AG04450 (cell line): Measurements from ENCODE around the gene GET3. TPM values are rescaled to one million over a fixed set of nuclear protein-coding genes. Genes with fewer than 3 reads are reported as not detected.

Source experiments
- CTCF ChIA-PET: fragments of 300-600, 350-600 bp; formaldehyde crosslinking; extraction: SDS; loops from one replicate; lab custom pipeline; 2022; ENCODE audit warnings: antibody characterized with exemption, inconsistent platforms; lab: Charles Lee
- POLR2A ChIA-PET: fragments of 350-600 bp; formaldehyde crosslinking; extraction: SDS; loops from one replicate; lab custom pipeline; 2021; ENCODE audit warnings: antibody characterized with exemption, inconsistent platforms; lab: Yijun Ruan, JAX
- DNase-seq: peaks from one replicate; pipeline ENCODE4 v3.0.0-alpha.2; 2011; ENCODE audit warnings: low read depth, low spot score
- H3K27ac ChIP-seq: one replicate; pipeline ENCODE4 v1.5.1; 2012; ENCODE audit warnings: low read depth, low read length, control low read depth
- H3K27me3 ChIP-seq: one replicate; pipeline ENCODE4 v1.6.0; 2012; ENCODE audit warnings: low read length; ENCODE audit not compliant: control insufficient read depth, insufficient read depth
- H3K4me3 ChIP-seq: 2 replicates; pipeline ENCODE4 v1.5.1; 2011; ENCODE audit warnings: mild to moderate bottlenecking, low read depth, low read length, control low read depth
- H3K9me3 ChIP-seq: 2 replicates; pipeline ENCODE4 v1.5.1; 2012; ENCODE audit warnings: low read length; ENCODE audit not compliant: control insufficient read depth, insufficient read depth
- polyA plus RNA-seq: library from polyadenylated mRNA; depleted of rRNA; stranded (reverse); fragments of >200 nt; gene quantifications from 2 replicates; pipeline ENCODE4 v1.2.3, GENCODE V29; 2011
- TF ChIP-seq, protein P1 (sequence below): IDR thresholded peaks from 2 replicates; pipeline ENCODE4 v1.5.1; 2011; ENCODE audit warnings: low read depth, low read length, control low read depth, inconsistent platforms

Gene GET3
- polyA plus RNA-seq, 1 experiment: 114 TPM

DNA sequence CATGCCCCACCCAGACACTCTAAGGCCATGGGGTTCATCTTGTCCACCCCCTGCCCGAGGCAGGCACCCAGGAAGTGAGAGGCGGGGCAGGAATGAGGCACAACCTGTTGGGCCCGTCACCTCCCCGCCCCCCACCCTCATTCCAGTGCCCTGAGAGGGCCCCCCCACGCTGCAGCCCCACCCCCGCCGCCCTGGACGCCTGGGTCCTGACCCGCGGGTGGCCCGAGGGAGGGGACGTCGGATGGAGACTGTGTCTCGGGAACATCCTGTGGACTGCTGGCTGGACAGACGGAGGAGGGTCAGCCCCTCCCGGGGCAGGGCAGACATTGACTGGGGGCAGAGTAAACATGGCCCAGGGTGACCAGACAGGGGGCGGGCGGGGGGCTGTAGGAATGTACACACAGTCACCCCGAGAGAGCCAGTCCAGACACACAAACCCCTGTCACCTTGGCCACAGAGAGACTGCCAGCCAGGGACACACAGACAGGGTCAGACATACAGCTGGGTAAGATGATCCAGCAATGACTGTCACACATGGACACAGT, 46.6 kb downstream of the GET3 start:
- Histone ChIP-seq H3K27me3 (no peaks in the 10 kb centered on the region), H3K27ac (peak overlapping the region; percentile 83), H3K4me3 (no peak overlapping the region), H3K9me3 (no peaks in the 10 kb centered on the region; the same call in 1 of the 2 replicates)
- ChIA-PET CTCF (interaction anchor here (0.9 kb wide), 1 partner anchor 18 kb away, joined by 6 read pairs; no protein-coding TSS in a partner anchor), POLR2A (interaction anchor here (1.0 kb wide), 1 partner anchor 9 kb away, joined by 3 read pairs; no protein-coding TSS in a partner anchor)
- no peak for DNase-seq
- TF ChIP-seq, protein P1, sequence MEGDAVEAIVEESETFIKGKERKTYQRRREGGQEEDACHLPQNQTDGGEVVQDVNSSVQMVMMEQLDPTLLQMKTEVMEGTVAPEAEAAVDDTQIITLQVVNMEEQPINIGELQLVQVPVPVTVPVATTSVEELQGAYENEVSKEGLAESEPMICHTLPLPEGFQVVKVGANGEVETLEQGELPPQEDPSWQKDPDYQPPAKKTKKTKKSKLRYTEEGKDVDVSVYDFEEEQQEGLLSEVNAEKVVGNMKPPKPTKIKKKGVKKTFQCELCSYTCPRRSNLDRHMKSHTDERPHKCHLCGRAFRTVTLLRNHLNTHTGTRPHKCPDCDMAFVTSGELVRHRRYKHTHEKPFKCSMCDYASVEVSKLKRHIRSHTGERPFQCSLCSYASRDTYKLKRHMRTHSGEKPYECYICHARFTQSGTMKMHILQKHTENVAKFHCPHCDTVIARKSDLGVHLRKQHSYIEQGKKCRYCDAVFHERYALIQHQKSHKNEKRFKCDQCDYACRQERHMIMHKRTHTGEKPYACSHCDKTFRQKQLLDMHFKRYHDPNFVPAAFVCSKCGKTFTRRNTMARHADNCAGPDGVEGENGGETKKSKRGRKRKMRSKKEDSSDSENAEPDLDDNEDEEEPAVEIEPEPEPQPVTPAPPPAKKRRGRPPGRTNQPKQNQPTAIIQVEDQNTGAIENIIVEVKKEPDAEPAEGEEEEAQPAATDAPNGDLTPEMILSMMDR: no peak

DNA sequence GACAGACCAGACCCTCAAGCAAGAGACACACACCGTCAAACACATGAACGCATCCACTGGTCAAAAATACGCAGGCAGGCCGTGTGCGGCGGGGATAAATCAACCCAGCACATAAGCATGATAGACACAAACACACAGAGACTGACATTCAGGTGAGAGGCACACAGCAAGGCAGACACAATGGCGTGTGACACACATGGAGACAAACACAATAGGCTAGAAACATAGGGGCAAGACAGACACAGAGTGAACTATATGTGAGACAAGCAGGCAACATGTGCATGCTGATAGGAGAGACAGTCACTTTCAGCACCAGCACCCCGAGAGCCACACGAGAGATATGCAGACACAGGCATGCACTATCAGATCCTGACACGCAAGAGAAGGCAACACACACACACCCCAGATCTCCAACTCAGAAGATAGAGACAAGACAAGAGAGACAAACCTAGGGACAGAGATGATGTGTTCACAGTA, 47.1 kb downstream of the GET3 start:
- CTCF ChIA-PET: no interaction called here
- DNase-seq: no peak
- Histone ChIP-seq H3K27me3 (no peaks in the 10 kb centered on the region), H3K27ac (peak overlapping the region; percentile 47), H3K4me3 (no peak overlapping the region), H3K9me3 (no peaks in the 10 kb centered on the region; the same call in 1 of the 2 replicates)
- POLR2A ChIA-PET: interaction anchor here (1.0 kb wide), 1 partner anchor 8 kb away, joined by 3 read pairs; no protein-coding TSS in a partner anchor
- TF ChIP-seq, protein P1: no peak

DNA sequence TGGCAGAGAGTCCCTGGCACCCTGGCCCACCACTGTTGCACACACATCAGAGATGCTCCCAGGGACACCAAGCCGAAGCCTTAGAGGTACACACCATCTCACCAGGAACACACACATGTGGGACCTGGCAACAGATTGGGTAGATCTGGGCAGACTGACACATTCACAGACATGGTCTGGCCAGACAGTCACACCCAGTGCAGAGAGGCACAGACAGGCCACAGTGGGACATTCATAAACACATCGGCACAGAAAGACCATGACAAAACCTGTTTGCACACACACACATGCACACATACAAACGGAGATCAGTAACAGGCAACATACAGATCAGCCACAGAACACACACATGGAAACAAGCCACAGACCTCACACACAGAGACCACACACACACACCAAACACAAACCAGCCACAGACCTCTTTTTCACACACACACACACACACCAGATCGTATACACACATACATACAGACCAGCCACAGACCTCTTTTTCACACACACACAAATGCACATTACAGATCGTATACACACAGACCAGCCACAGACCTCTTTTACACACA, 47.7 kb downstream of the GET3 start:
- Histone ChIP-seq H3K27me3 (no peaks in the 10 kb centered on the region), H3K9me3 (no peaks in the 10 kb centered on the region; the same call in 1 of the 2 replicates), H3K27ac (peak overlapping the region; percentile 47), H3K4me3 (no peak overlapping the region)
- POLR2A ChIA-PET: no interaction called here
- CTCF ChIA-PET: interaction anchor here (1.4 kb wide), 1 partner anchor 11 kb away, joined by 4 read pairs; no protein-coding TSS in a partner anchor
- DNase-seq: no peak
- TF ChIP-seq, protein P1: no peak

DNA sequence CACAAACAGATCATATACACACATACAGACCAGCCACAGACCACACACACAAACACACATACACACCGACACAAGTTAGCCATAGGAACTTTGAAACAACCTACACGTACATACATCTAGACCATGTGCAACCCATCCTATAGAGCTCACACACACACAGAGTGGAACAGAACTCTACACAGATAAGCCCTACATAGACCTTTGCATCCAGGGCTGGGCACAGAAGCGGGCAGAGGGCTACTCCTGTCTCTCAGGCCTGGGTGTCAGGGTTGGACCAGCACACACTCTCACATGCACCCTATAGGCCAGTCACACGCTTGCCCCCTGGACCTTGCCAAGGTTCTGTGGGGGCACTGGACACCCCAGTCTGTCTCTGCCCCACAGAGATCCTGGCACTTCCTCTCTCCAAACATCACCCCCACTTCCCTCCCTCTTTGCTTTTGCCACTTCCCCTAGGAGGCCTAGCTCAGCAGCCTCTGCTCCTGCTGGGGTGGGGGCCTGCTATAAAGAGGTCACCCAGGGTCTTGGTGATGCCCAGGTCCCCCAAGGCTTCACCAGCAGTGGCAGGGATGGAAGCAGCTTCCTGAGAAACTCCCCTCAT, 48.2 kb downstream of the GET3 start:
- H3K4me3 ChIP-seq: no peak overlapping the region
- no peaks in the 10 kb centered on the region; the same call in 1 of the 2 replicates for H3K9me3 ChIP-seq
- peak overlapping the region; percentile 31 for H3K27ac ChIP-seq
- ChIA-PET POLR2A (no interaction called here), CTCF (interaction anchor here (1.4 kb wide), 1 partner anchor 11 kb away, joined by 4 read pairs; no protein-coding TSS in a partner anchor)
- H3K27me3 ChIP-seq: no peaks in the 10 kb centered on the region
- TF ChIP-seq, protein P1: no peak
- no peak for DNase-seq
